B cell (primary cell): ENCODE data around the gene HERC5. TPM values are rescaled to one million over a fixed set of nuclear protein-coding genes. Genes with fewer than 3 reads are reported as not detected.

Experiments used
- ATAC-seq: fragments of 200-7000 bp; cut with Tn5 transposase; one replicate; pipeline ENCODE4 v1.10.0; 2021; ENCODE audit warnings: low read depth, mild to moderate bottlenecking, moderate number of reproducible peaks, moderate library complexity
- CTCF ChIA-PET: fragments of 350-600 bp; sonication (Branson Sonifier 250); formaldehyde crosslinking; loops from one replicate; lab custom pipeline; 2021; ENCODE audit warnings: antibody characterized with exemption, inconsistent platforms; lab: Charles Lee
- POLR2A ChIA-PET: fragments of 350-600 bp; sonication (Branson Sonifier 250); formaldehyde crosslinking; loops from one replicate; lab custom pipeline; 2021; ENCODE audit warnings: antibody characterized with exemption; lab: Charles Lee
- DNase-seq: peaks from one replicate; pipeline ENCODE4 v3.0.0; 2013
- H2AFZ ChIP-seq: 2 replicates; pipeline ENCODE4 v1.6.1; 2012; ENCODE audit warnings: mild to moderate bottlenecking, low read depth, low read length; ENCODE audit not compliant: insufficient read depth, poor library complexity, severe bottlenecking
- H3K27ac ChIP-seq, 2 donors: 1 replicate in 1 of 2; 2 replicates in 1 of 2; pipeline ENCODE4 v1.5.1; 2012 to 2013; ENCODE audit warnings: low read length in 2 of 2, mild to moderate bottlenecking in 2 of 2, moderate library complexity in 1 of 2
- H3K27me3 ChIP-seq, 4 experiments: fragments of 200-600 bp in 1 of 4; sonication (generic) in 1 of 4; replicated peaks in 1 of 4; 1 replicate in 2 of 4; 2 replicates in 2 of 4; pipeline versions ENCODE4 v1.6.1 to v1.7.0; 2013 to 2016; ENCODE audit warnings: low read length in 3 of 4, mild to moderate bottlenecking in 2 of 4, mixed read lengths in 1 of 4, moderate library complexity in 1 of 4; ENCODE audit not compliant: insufficient read depth in 4 of 4, control insufficient read depth in 3 of 4; ENCODE audit errors: control extremely low read depth in 1 of 4
- H3K36me3 ChIP-seq, 2 experiments: replicated peaks in 1 of 2; 1 replicate in 1 of 2; 2 replicates in 1 of 2; pipeline versions ENCODE4 v1.6.1 to v1.7.1; 2013; ENCODE audit warnings: low read length in 1 of 2; ENCODE audit not compliant: insufficient read depth in 2 of 2, control insufficient read depth in 1 of 2; ENCODE audit errors: control extremely low read depth in 1 of 2, extremely low read depth in 1 of 2
- H3K4me1 ChIP-seq, 2 donors: fragments of 200-600 bp in 1 of 2; sonication (generic) in 1 of 2; 1 replicate in 1 of 2; 2 replicates in 1 of 2; pipeline versions ENCODE4 v1.5.1 to v1.6.1; 2013 to 2017; ENCODE audit warnings: low read length in 2 of 2; ENCODE audit not compliant: control insufficient read depth in 2 of 2, insufficient read depth in 2 of 2
- H3K4me2 ChIP-seq: replicated peaks from 2 replicates; pipeline ENCODE3; 2012; ENCODE audit warnings: mild to moderate bottlenecking, low read depth, low read length; ENCODE audit not compliant: poor library complexity, severe bottlenecking
- H3K4me3 ChIP-seq, 5 experiments: fragments of 200-600 bp in 1 of 5; sonication (generic) in 1 of 5; 1 replicate in 3 of 5; 2 replicates in 2 of 5; pipeline versions ENCODE4 v1.5.1 to v1.7.0; 2011 to 2016; ENCODE audit warnings: low read length in 4 of 5, mild to moderate bottlenecking in 4 of 5, low read depth in 2 of 5, control low read depth in 1 of 5, moderate library complexity in 1 of 5; ENCODE audit not compliant: insufficient read depth in 1 of 5; ENCODE audit errors: control extremely low read depth in 1 of 5, extremely low read depth in 1 of 5
- H3K79me2 ChIP-seq: fragments of 200-600 bp; sonication (generic); one replicate; pipeline ENCODE4 v1.6.0; 2016; ENCODE audit warnings: low read length; ENCODE audit not compliant: control insufficient read depth, insufficient read depth
- H3K9ac ChIP-seq: fragments of 200-600 bp; sonication (generic); 2 replicates; pipeline ENCODE4 v1.6.1; 2017; ENCODE audit warnings: mild to moderate bottlenecking, low read length, moderate library complexity
- H3K9me3 ChIP-seq, 3 donors: one replicate each; pipeline versions ENCODE4 v1.6.1 to v1.7.1; 2013; ENCODE audit warnings: low read length in 2 of 3; ENCODE audit not compliant: control insufficient read depth in 2 of 3, insufficient read depth in 1 of 3; ENCODE audit errors: control extremely low read depth in 1 of 3
- H4K20me1 ChIP-seq: 2 replicates; pipeline ENCODE4 v1.6.0; 2012; ENCODE audit warnings: mild to moderate bottlenecking, low read length; ENCODE audit not compliant: insufficient read depth, control insufficient read depth, poor library complexity, severe bottlenecking
- H3K27ac Mint-ChIP-seq: one replicate; pipeline ENCODE4 v1.8.0; 2021; ENCODE audit warnings: mixed read lengths
- H3K27me3 Mint-ChIP-seq: one replicate; pipeline ENCODE4 v1.8.0; 2021; ENCODE audit warnings: mixed read lengths
- H3K4me1 Mint-ChIP-seq: one replicate; pipeline ENCODE4 v1.8.0; 2021; ENCODE audit warnings: mixed read lengths
- H3K4me3 Mint-ChIP-seq: one replicate; pipeline ENCODE4 v1.8.0; 2021; ENCODE audit warnings: mixed read lengths
- H3K9me3 Mint-ChIP-seq: one replicate; pipeline ENCODE4 v1.8.0; 2022; ENCODE audit warnings: mixed read lengths; ENCODE audit not compliant: insufficient read depth
- EZH2 ChIP-seq: IDR thresholded peaks from 2 replicates; pipeline ENCODE4 v1.6.1; 2012; ENCODE audit warnings: borderline replicate concordance, low read depth, mild to moderate bottlenecking, moderate library complexity, low read length; ENCODE audit not compliant: insufficient read depth, poor library complexity, severe bottlenecking
- WGBS: methylation state at CpG from one replicate; pipeline ENCODE4 v1.1.5; 2013; ENCODE audit warnings: missing lambda C conversion rate; ENCODE audit not compliant: insufficient coverage; 5-methylcytosine and 5-hydroxymethylcytosine counted together
- intact Hi-C: fragments of 100-400 bp; cut with micrococcal nuclease; formaldehyde crosslinking; loops from one replicate; pipeline ENCODE4 v1.10.0; 2022
- polyA plus RNA-seq: library from polyadenylated mRNA; depleted of rRNA; stranded (reverse); fragments of >200 nt; gene quantifications from 2 replicates; pipeline ENCODE4 v1.2.3, GENCODE V29; 2012
- total RNA-seq, 2 donors: library from RNA; stranded (reverse); fragments of 120-200 nt in 1 of 2; gene quantifications; 1 replicate in 1 of 2; 2 replicates in 1 of 2; pipeline versions ENCODE4 v1.2.3 to v1.2.4, GENCODE V29; 2013 to 2022
- TF ChIP-seq, protein P1 (sequence below): fragments of 200-600 bp; IDR thresholded peaks from one replicate; pipeline ENCODE4 v1.8.0; 2022; ENCODE audit warnings: antibody characterized with exemption, mild to moderate bottlenecking

The HERC5 gene
- total and polyA plus RNA-seq, 2 donors (not counting 1 experiment from before 2014, with no cell fraction given) = 1.9 to 10.6 TPM

DNA sequence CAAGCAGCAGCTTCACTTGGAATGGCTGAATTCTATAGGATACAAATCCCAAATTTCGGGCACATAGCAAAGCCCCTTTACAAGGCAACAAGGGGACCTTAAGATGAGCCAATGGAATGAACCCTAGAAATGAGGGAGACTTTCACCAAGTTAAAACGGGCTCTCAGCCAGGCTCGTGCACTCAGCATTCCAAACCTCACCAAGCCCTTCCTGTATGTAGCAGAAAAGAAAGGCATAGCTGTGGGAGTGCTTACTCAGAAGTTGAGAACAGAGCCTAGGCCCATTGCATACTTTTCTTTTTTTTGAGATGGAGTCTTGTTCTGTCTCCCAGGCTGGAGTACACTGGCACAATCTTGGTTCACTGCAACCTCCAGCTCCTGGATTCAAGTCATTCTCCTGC lies 10.8 kb upstream of the HERC5 start:
- Mint-ChIP-seq H3K4me3 (no peak overlapping the region), H3K27ac (no peak overlapping the region), H3K9me3 (no peaks in the 10 kb centered on the region), H3K4me1 (no peaks in the 10 kb centered on the region), H3K27me3 (no peaks in the 10 kb centered on the region)
- no peak for DNase-seq
- no peak overlapping the region for H3K27ac ChIP-seq
- H4K20me1 ChIP-seq = no peaks in the 10 kb centered on the region
- no peak overlapping the region for H3K4me2 ChIP-seq
- TF ChIP-seq, protein P1, sequence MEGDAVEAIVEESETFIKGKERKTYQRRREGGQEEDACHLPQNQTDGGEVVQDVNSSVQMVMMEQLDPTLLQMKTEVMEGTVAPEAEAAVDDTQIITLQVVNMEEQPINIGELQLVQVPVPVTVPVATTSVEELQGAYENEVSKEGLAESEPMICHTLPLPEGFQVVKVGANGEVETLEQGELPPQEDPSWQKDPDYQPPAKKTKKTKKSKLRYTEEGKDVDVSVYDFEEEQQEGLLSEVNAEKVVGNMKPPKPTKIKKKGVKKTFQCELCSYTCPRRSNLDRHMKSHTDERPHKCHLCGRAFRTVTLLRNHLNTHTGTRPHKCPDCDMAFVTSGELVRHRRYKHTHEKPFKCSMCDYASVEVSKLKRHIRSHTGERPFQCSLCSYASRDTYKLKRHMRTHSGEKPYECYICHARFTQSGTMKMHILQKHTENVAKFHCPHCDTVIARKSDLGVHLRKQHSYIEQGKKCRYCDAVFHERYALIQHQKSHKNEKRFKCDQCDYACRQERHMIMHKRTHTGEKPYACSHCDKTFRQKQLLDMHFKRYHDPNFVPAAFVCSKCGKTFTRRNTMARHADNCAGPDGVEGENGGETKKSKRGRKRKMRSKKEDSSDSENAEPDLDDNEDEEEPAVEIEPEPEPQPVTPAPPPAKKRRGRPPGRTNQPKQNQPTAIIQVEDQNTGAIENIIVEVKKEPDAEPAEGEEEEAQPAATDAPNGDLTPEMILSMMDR = no peak
- TF ChIP-seq EZH2 = no peak
- no peak overlapping the region for H3K4me3 ChIP-seq
- POLR2A ChIA-PET = interaction anchor here (0.6 kb wide), 1 partner anchor 33 kb away, joined by 7 read pairs; no protein-coding TSS in a partner anchor
- H3K9me3 ChIP-seq = peaks cover 0 to 7% (median 5%) of the 10 kb centered on the region in 3 donors
- H3K9ac ChIP-seq = no peak overlapping the region
- CTCF ChIA-PET = interaction anchor here (1.1 to 1.3 kb wide), 2 partner anchors 62 to 69 kb away, joined by 3 read pairs; no protein-coding TSS in a partner anchor
- no CpG with 5 or more reads among the region's 3 CpGs for WGBS
- H3K27me3 ChIP-seq = no peaks in the 10 kb centered on the region
- no peak overlapping the region for H2AFZ ChIP-seq
- H3K36me3 ChIP-seq = peaks cover 0 to 10% of the 10 kb centered on the region in 2 experiments
- intact Hi-C loops = no loop called here
- H3K4me1 ChIP-seq = no peaks in the 10 kb centered on the region
- no peaks in the 10 kb centered on the region for H3K79me2 ChIP-seq
- ATAC-seq = no peak

DNA sequence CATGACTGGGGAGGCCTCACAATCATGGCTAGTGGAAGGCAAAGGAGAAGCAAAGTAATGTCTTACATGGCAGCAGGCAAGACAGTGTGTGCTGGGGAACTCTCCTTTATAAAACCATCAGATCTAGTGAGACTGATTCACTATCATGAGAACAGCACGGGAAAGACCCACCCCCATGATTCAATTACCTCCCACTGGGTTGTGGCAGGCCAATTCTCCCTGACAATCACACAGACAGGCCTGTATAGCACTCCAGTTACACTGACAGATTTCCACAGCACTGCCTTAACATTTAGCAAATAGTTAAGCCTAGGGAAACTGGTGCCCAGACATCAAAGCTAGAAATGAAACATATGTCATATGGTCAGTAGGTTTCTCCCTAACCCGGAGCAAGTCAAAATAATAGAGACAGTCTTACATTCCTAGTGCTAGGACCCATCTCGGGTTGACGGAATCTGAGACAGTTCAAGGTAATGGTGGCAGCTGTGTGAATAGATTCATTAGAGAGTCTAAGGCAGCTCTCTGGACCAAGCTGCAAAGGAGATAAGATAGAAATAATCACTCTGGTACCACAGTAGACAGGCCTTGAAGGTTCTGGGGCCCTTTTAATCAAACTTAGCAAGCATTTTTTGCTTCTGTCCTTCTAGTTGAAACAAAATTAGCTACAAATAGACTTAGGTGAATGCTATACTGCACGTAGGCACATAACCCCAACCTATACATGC lies 9.4 kb upstream of the HERC5 start:
- peaks cover 0 to 7% (median 5%) of the 10 kb centered on the region in 3 donors for H3K9me3 ChIP-seq
- no peaks in the 10 kb centered on the region for H3K4me1 ChIP-seq
- no peaks in the 10 kb centered on the region for H4K20me1 ChIP-seq
- H3K4me3 Mint-ChIP-seq = no peak overlapping the region
- no peaks in the 10 kb centered on the region for H3K79me2 ChIP-seq
- no peak overlapping the region for H3K4me3 ChIP-seq
- intact Hi-C loops = no loop called here
- DNase-seq = no peak
- H3K27me3 Mint-ChIP-seq = no peaks in the 10 kb centered on the region
- no peak for TF ChIP-seq EZH2
- TF ChIP-seq, protein P1 = no peak
- no peak overlapping the region for H3K9ac ChIP-seq
- H3K4me2 ChIP-seq = no peak overlapping the region
- H3K9me3 Mint-ChIP-seq = no peaks in the 10 kb centered on the region
- no peak overlapping the region for H3K27ac Mint-ChIP-seq
- WGBS = 87% methylated on average over 2 of the region's 5 CpGs
- ATAC-seq = no peak
- peaks cover 0 to 8% of the 10 kb centered on the region in 2 experiments for H3K36me3 ChIP-seq
- ChIA-PET CTCF (no interaction called here), POLR2A (interaction anchor here (0.7 kb wide), 1 partner anchor 9 kb away, joined by 3 read pairs; the partner anchor contains the start of gene HERC5)
- no peak overlapping the region for H3K27ac ChIP-seq
- no peaks in the 10 kb centered on the region for H3K27me3 ChIP-seq
- no peak overlapping the region for H2AFZ ChIP-seq
- no peaks in the 10 kb centered on the region for H3K4me1 Mint-ChIP-seq
